Prostate gland (tissue), 2 donors: ENCODE data around the gene ANKIB1.

ENCODE experiments used
- CTCF ChIP-seq, 4 experiments: fragments of 200-600 bp in 2 of 4; fragments of 450-650 bp in 2 of 4; sonication (generic) in 2 of 4; IDR thresholded peaks; 1 replicate in 3 of 4; 2 replicates in 1 of 4; pipeline ENCODE4 v1.5.1; 2016 to 2019; ENCODE audit warnings: antibody characterized with exemption in 4 of 4, mild to moderate bottlenecking in 2 of 4, moderate library complexity in 2 of 4
- POLR2A ChIP-seq: fragments of 450-650 bp; IDR thresholded peaks from one replicate; pipeline ENCODE4 v1.6.1; 2016; ENCODE audit warnings: antibody characterized with exemption, mild to moderate bottlenecking
- POLR2AphosphoS5 ChIP-seq: sonication (generic); formaldehyde crosslinking; IDR thresholded peaks from one replicate; pipeline ENCODE4 v1.6.1; 2017; ENCODE audit warnings: antibody characterized with exemption

GRCh38 chr7:92295391-92295790, 49.6 kb downstream of the ANKIB1 start:
- no peak for TF ChIP-seq CTCF (IDR thresholded peaks at IDR 0.05)
- no peak for TF ChIP-seq POLR2A
- TF ChIP-seq POLR2AphosphoS5 = no peak
